HG02981 (cell line): Measurements from ENCODE around the gene KCNJ9.

Experiments used
- ATAC-seq: cut with Tn5 transposase; IDR thresholded peaks from one replicate; pipeline ENCODE4 v1.9.1; 2021; ENCODE audit warnings: mild to moderate bottlenecking, moderate library complexity; ENCODE audit not compliant: unreplicated experiment

The KCNJ9 gene

GRCh38 chr1:160064746-160065145 is 16.6 kb upstream of the KCNJ9 start:
- ATAC-seq: no peak

- ATAC-seq: no peak
These were observed 14.3 kb upstream of the KCNJ9 start for GRCh38 chr1:160066829-160067745.

GRCh38 chr1:160068225-160068624 is 13.1 kb upstream of the KCNJ9 start:
- ATAC-seq: no peak

- ATAC-seq: no peak
These were observed 11.7 kb upstream of the KCNJ9 start, which contains the start of gene KCNJ10 for GRCh38 chr1:160069460-160070231. Gene KCNJ10, minus strand, starts transcription at chr1:160070160. Its CDS starts 27,628 bp downstream, at chr1:160042532.

- ATAC-seq: no peak
These were observed 10.8 kb upstream of the KCNJ9 start for GRCh38 chr1:160070243-160071163.

GRCh38 chr1:160071289-160071688 is 10.0 kb upstream of the KCNJ9 start:
- no peak for ATAC-seq

- no peak for ATAC-seq
These were observed 6.5 kb upstream of the KCNJ9 start for GRCh38 chr1:160074865-160075264.

GRCh38 chr1:160075836-160076235 is 5.5 kb upstream of the KCNJ9 start:
- no peak for ATAC-seq

GRCh38 chr1:160076295-160076694 is 5.0 kb upstream of the KCNJ9 start:
- ATAC-seq: no peak

DNA sequence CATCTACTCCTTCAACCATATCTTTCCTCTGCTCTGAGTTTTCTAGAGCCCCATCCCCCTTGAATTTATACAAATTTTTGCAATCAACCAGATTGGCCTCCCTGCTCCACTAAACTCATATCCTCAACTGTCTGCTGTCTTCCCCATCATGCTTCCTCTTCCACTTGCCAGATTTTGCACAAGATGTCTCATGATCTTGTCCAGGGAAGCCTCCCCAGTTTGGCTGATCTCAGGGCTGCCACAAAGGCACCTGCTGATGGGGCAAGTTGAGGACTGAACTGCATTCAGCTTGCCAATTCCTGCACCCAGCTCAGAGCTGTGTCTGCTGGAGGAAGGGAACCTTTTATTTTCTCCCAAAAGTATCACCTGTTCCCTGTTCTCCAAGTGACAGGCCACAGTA is 3.9 kb upstream of the KCNJ9 start:
- no peak for ATAC-seq

GRCh38 chr1:160078512-160079195 is 2.7 kb upstream of the KCNJ9 start:
- peak; percentile 80 for ATAC-seq

- ATAC-seq: no peak
These were observed 1.9 kb upstream of the KCNJ9 start for GRCh38 chr1:160079448-160079847.

DNA sequence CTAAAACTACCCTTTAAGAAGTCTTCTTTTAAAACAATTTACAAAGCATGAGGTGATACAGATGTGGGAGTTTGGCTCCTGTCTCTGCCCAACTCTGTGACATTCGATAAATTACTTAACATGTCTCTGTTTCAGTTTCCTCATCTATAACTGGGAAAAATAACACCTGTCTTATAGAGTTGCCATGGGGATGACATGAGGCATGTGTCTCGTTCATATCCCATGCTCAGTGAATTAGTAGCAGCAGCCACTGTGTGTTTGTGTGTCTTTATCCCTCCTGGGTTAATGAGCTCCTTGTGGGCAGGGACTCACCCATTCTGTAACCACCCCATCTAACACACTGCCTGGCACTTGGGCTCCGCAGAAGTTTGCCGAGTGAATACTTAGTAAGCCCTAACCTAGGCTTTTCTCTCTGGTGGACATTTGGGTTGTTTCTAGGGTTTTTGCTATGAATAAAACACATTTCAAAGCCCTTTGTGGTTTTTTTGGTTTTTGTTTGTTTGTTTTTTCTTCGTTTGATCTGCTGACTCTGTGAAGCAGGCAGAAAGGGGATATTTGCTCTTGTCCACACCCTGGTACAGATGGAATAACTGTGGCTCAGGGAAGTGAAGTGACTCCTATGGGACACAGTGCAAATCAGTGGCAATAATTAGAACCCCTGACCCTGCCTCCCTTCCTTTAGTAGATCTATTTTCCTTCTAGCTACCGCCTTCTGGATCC is 797 bp upstream of the KCNJ9 start:
- no peak for ATAC-seq

GRCh38 chr1:160082487-160082886 is 1.1 kb downstream of the KCNJ9 start:
- ATAC-seq: no peak

- ATAC-seq: no peak
These were observed 1.6 kb downstream of the KCNJ9 start for GRCh38 chr1:160082926-160083325.

DNA sequence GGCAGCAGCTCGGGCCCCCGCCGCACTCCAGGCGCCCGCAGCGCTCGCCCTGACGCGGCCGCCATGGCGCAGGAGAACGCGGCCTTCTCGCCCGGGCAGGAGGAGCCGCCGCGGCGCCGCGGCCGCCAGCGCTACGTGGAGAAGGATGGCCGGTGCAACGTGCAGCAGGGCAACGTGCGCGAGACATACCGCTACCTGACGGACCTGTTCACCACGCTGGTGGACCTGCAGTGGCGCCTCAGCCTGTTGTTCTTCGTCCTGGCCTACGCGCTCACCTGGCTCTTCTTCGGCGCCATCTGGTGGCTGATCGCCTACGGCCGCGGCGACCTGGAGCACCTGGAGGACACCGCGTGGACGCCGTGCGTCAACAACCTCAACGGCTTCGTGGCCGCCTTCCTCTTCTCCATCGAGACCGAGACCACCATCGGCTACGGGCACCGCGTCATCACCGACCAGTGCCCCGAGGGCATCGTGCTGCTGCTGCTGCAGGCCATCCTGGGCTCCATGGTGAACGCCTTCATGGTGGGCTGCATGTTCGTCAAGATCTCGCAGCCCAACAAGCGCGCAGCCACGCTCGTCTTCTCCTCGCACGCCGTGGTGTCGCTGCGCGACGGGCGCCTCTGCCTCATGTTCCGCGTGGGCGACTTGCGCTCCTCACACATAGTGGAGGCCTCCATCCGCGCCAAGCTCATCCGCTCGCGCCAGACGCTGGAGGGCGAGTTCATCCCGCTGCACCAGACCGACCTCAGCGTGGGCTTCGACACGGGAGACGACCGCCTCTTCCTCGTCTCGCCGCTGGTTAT is 2.8 kb downstream of the KCNJ9 start:
- ATAC-seq: no peak

DNA sequence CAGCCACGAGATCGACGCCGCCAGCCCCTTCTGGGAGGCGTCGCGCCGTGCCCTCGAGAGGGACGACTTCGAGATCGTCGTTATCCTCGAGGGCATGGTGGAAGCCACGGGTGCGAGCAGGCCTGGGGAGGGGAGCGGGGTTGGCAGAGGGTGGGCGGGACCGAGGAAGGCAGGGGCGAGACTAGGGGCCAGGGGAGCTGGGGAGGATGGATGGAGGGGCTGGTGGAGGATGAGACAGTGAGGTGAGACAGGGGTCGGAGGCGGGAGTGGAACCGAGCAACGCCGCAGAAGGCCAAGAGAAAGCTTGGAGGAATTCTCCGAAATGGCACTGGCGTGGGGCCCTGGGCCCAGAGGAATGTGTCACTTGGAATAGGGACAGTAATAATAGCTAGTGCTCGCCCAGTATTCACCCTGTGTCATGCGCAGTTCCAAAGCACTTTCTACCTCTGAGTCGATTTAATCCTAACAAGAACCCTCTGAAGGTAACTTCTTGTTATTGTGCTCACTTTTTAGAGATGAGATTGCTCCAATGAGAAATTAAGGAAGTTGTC is 3.5 kb downstream of the KCNJ9 start:
- no peak for ATAC-seq

- peak; percentile 48 for ATAC-seq
These were observed 4.5 kb downstream of the KCNJ9 start for GRCh38 chr1:160085686-160086455.
